B cell (primary cell): ENCODE results near the gene TRMT2B. TPM values are rescaled to one million over a fixed set of nuclear protein-coding genes. Genes with fewer than 3 reads are reported as not detected.

Source experiments
- ATAC-seq: fragments of 200-7000 bp; cut with Tn5 transposase; one replicate; pipeline ENCODE4 v1.10.0; 2021; ENCODE audit warnings: low read depth, mild to moderate bottlenecking, moderate number of reproducible peaks, moderate library complexity
- CTCF ChIA-PET: fragments of 350-600 bp; sonication (Branson Sonifier 250); formaldehyde crosslinking; loops from one replicate; lab custom pipeline; 2021; ENCODE audit warnings: antibody characterized with exemption, inconsistent platforms; lab: Charles Lee
- POLR2A ChIA-PET: fragments of 350-600 bp; sonication (Branson Sonifier 250); formaldehyde crosslinking; loops from one replicate; lab custom pipeline; 2021; ENCODE audit warnings: antibody characterized with exemption; lab: Charles Lee
- DNase-seq: peaks from one replicate; pipeline ENCODE4 v3.0.0; 2013
- H2AFZ ChIP-seq: 2 replicates; pipeline ENCODE4 v1.6.1; 2012; ENCODE audit warnings: mild to moderate bottlenecking, low read depth, low read length; ENCODE audit not compliant: insufficient read depth, poor library complexity, severe bottlenecking
- H3K27ac ChIP-seq, 2 donors: 1 replicate in 1 of 2; 2 replicates in 1 of 2; pipeline ENCODE4 v1.5.1; 2012 to 2013; ENCODE audit warnings: low read length in 2 of 2, mild to moderate bottlenecking in 2 of 2, moderate library complexity in 1 of 2
- H3K27me3 ChIP-seq, 4 experiments: fragments of 200-600 bp in 1 of 4; sonication (generic) in 1 of 4; replicated peaks in 1 of 4; 1 replicate in 2 of 4; 2 replicates in 2 of 4; pipeline versions ENCODE4 v1.6.1 to v1.7.0; 2013 to 2016; ENCODE audit warnings: low read length in 3 of 4, mild to moderate bottlenecking in 2 of 4, mixed read lengths in 1 of 4, moderate library complexity in 1 of 4; ENCODE audit not compliant: insufficient read depth in 4 of 4, control insufficient read depth in 3 of 4; ENCODE audit errors: control extremely low read depth in 1 of 4
- H3K36me3 ChIP-seq, 2 experiments: replicated peaks in 1 of 2; 1 replicate in 1 of 2; 2 replicates in 1 of 2; pipeline versions ENCODE4 v1.6.1 to v1.7.1; 2013; ENCODE audit warnings: low read length in 1 of 2; ENCODE audit not compliant: insufficient read depth in 2 of 2, control insufficient read depth in 1 of 2; ENCODE audit errors: control extremely low read depth in 1 of 2, extremely low read depth in 1 of 2
- H3K4me1 ChIP-seq, 2 donors: fragments of 200-600 bp in 1 of 2; sonication (generic) in 1 of 2; 1 replicate in 1 of 2; 2 replicates in 1 of 2; pipeline versions ENCODE4 v1.5.1 to v1.6.1; 2013 to 2017; ENCODE audit warnings: low read length in 2 of 2; ENCODE audit not compliant: control insufficient read depth in 2 of 2, insufficient read depth in 2 of 2
- H3K4me2 ChIP-seq: replicated peaks from 2 replicates; pipeline ENCODE3; 2012; ENCODE audit warnings: mild to moderate bottlenecking, low read depth, low read length; ENCODE audit not compliant: poor library complexity, severe bottlenecking
- H3K4me3 ChIP-seq, 5 experiments: fragments of 200-600 bp in 1 of 5; sonication (generic) in 1 of 5; 1 replicate in 3 of 5; 2 replicates in 2 of 5; pipeline versions ENCODE4 v1.5.1 to v1.7.0; 2011 to 2016; ENCODE audit warnings: low read length in 4 of 5, mild to moderate bottlenecking in 4 of 5, low read depth in 2 of 5, control low read depth in 1 of 5, moderate library complexity in 1 of 5; ENCODE audit not compliant: insufficient read depth in 1 of 5; ENCODE audit errors: control extremely low read depth in 1 of 5, extremely low read depth in 1 of 5
- H3K79me2 ChIP-seq: fragments of 200-600 bp; sonication (generic); one replicate; pipeline ENCODE4 v1.6.0; 2016; ENCODE audit warnings: low read length; ENCODE audit not compliant: control insufficient read depth, insufficient read depth
- H3K9ac ChIP-seq: fragments of 200-600 bp; sonication (generic); 2 replicates; pipeline ENCODE4 v1.6.1; 2017; ENCODE audit warnings: mild to moderate bottlenecking, low read length, moderate library complexity
- H3K9me3 ChIP-seq, 3 donors: one replicate each; pipeline versions ENCODE4 v1.6.1 to v1.7.1; 2013; ENCODE audit warnings: low read length in 2 of 3; ENCODE audit not compliant: control insufficient read depth in 2 of 3, insufficient read depth in 1 of 3; ENCODE audit errors: control extremely low read depth in 1 of 3
- H4K20me1 ChIP-seq: 2 replicates; pipeline ENCODE4 v1.6.0; 2012; ENCODE audit warnings: mild to moderate bottlenecking, low read length; ENCODE audit not compliant: insufficient read depth, control insufficient read depth, poor library complexity, severe bottlenecking
- H3K27ac Mint-ChIP-seq: one replicate; pipeline ENCODE4 v1.8.0; 2021; ENCODE audit warnings: mixed read lengths
- H3K27me3 Mint-ChIP-seq: one replicate; pipeline ENCODE4 v1.8.0; 2021; ENCODE audit warnings: mixed read lengths
- H3K4me1 Mint-ChIP-seq: one replicate; pipeline ENCODE4 v1.8.0; 2021; ENCODE audit warnings: mixed read lengths
- H3K4me3 Mint-ChIP-seq: one replicate; pipeline ENCODE4 v1.8.0; 2021; ENCODE audit warnings: mixed read lengths
- H3K9me3 Mint-ChIP-seq: one replicate; pipeline ENCODE4 v1.8.0; 2022; ENCODE audit warnings: mixed read lengths; ENCODE audit not compliant: insufficient read depth
- EZH2 ChIP-seq: IDR thresholded peaks from 2 replicates; pipeline ENCODE4 v1.6.1; 2012; ENCODE audit warnings: borderline replicate concordance, low read depth, mild to moderate bottlenecking, moderate library complexity, low read length; ENCODE audit not compliant: insufficient read depth, poor library complexity, severe bottlenecking
- WGBS: methylation state at CpG from one replicate; pipeline ENCODE4 v1.1.5; 2013; ENCODE audit warnings: missing lambda C conversion rate; ENCODE audit not compliant: insufficient coverage; 5-methylcytosine and 5-hydroxymethylcytosine counted together
- intact Hi-C: fragments of 100-400 bp; cut with micrococcal nuclease; formaldehyde crosslinking; loops from one replicate; pipeline ENCODE4 v1.10.0; 2022
- polyA plus RNA-seq: library from polyadenylated mRNA; depleted of rRNA; stranded (reverse); fragments of >200 nt; gene quantifications from 2 replicates; pipeline ENCODE4 v1.2.3, GENCODE V29; 2012
- total RNA-seq, 2 donors: library from RNA; stranded (reverse); fragments of 120-200 nt in 1 of 2; gene quantifications; 1 replicate in 1 of 2; 2 replicates in 1 of 2; pipeline versions ENCODE4 v1.2.3 to v1.2.4, GENCODE V29; 2013 to 2022
- TF ChIP-seq, protein P1 (sequence below): fragments of 200-600 bp; IDR thresholded peaks from one replicate; pipeline ENCODE4 v1.8.0; 2022; ENCODE audit warnings: antibody characterized with exemption, mild to moderate bottlenecking

The TRMT2B gene
- total and polyA plus RNA-seq, 2 donors (not counting 1 experiment from before 2014, with no cell fraction given) = 30.9 to 51.2 TPM

DNA sequence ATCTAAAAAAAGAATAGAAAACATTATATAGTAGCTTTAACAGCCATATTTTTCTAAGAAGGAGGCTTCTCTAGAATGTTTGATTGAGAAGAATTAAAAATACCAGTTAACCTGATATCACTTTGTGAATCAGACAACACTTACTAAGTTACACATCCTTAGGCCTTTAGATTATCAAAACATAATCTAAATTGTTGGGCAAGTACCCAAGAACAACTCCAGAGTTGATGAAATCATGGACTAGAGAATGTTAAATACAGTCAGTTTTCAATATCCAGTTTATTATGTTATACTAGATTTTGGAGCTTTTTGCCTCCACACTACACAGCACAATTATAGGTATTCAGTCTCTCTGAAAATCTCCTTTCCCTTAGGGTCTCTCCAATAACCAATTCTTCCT lies 42.8 kb downstream of the TRMT2B start:
- H3K4me3 ChIP-seq = no peak overlapping the region
- H3K36me3 ChIP-seq = peaks cover 0 to 20% of the 10 kb centered on the region in 2 experiments
- intact Hi-C loops = no loop called here
- no peak overlapping the region for H3K27ac ChIP-seq
- no peak overlapping the region for H3K4me2 ChIP-seq
- no peak overlapping the region for H3K9ac ChIP-seq
- POLR2A ChIA-PET = no interaction called here
- DNase-seq = no peak
- H3K4me1 Mint-ChIP-seq = no peaks in the 10 kb centered on the region
- TF ChIP-seq, protein P1, sequence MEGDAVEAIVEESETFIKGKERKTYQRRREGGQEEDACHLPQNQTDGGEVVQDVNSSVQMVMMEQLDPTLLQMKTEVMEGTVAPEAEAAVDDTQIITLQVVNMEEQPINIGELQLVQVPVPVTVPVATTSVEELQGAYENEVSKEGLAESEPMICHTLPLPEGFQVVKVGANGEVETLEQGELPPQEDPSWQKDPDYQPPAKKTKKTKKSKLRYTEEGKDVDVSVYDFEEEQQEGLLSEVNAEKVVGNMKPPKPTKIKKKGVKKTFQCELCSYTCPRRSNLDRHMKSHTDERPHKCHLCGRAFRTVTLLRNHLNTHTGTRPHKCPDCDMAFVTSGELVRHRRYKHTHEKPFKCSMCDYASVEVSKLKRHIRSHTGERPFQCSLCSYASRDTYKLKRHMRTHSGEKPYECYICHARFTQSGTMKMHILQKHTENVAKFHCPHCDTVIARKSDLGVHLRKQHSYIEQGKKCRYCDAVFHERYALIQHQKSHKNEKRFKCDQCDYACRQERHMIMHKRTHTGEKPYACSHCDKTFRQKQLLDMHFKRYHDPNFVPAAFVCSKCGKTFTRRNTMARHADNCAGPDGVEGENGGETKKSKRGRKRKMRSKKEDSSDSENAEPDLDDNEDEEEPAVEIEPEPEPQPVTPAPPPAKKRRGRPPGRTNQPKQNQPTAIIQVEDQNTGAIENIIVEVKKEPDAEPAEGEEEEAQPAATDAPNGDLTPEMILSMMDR = no peak
- no peak for TF ChIP-seq EZH2
- H3K9me3 Mint-ChIP-seq = no peaks in the 10 kb centered on the region
- no peaks in the 10 kb centered on the region for H3K27me3 Mint-ChIP-seq
- H3K4me1 ChIP-seq = no peaks in the 10 kb centered on the region
- H3K79me2 ChIP-seq = no peaks in the 10 kb centered on the region
- no peak overlapping the region for H3K4me3 Mint-ChIP-seq
- no peak overlapping the region for H2AFZ ChIP-seq
- no peaks in the 10 kb centered on the region for H3K27me3 ChIP-seq
- no peak overlapping the region for H3K27ac Mint-ChIP-seq
- H3K9me3 ChIP-seq = no peaks in the 10 kb centered on the region
- CTCF ChIA-PET = interaction anchor here (0.7 kb wide), 1 partner anchor 19 kb away, joined by 3 read pairs; no protein-coding TSS in a partner anchor
- H4K20me1 ChIP-seq = no peaks in the 10 kb centered on the region
- ATAC-seq = no peak

DNA sequence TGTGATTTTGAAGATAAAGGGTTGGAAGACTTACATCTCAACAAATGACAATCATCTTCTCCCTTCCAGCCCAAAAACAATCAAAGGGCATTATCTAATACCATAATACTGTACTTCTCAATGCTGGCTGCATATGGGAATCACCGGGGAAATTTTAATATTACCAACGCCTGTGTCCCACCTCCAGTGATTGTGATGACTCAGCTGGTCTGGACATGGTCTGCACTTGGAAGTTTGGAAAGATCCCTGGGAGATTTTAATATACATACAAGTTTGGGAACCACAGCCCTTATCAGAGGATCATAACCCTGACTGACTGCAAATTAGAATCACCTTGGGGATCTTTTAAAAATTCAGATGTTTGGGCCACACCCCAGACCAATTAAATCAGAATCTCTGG lies 52.5 kb downstream of the TRMT2B start:
- no peak overlapping the region for H2AFZ ChIP-seq
- no peaks in the 10 kb centered on the region for H3K27me3 ChIP-seq
- H3K9ac ChIP-seq = no peak overlapping the region
- H3K79me2 ChIP-seq = no peaks in the 10 kb centered on the region
- H4K20me1 ChIP-seq = no peaks in the 10 kb centered on the region
- DNase-seq = no peak
- H3K4me1 ChIP-seq = no peaks in the 10 kb centered on the region
- ChIA-PET POLR2A (no interaction called here), CTCF (interaction anchor here (0.6 kb wide), 1 partner anchor 161 kb away, joined by 3 read pairs; no protein-coding TSS in a partner anchor)
- H3K4me3 Mint-ChIP-seq = no peak overlapping the region
- H3K9me3 ChIP-seq = no peaks in the 10 kb centered on the region
- no peaks in the 10 kb centered on the region for H3K4me1 Mint-ChIP-seq
- H3K9me3 Mint-ChIP-seq = no peaks in the 10 kb centered on the region
- H3K4me3 ChIP-seq = no peak overlapping the region
- no peak overlapping the region for H3K27ac ChIP-seq
- H3K36me3 ChIP-seq = peaks cover 0 to 8% of the 10 kb centered on the region in 2 experiments
- WGBS = no CpG with 5 or more reads among the region's 2 CpGs
- no peak overlapping the region for H3K27ac Mint-ChIP-seq
- TF ChIP-seq EZH2 = no peak
- TF ChIP-seq, protein P1 = no peak
- no peak for ATAC-seq
- H3K4me2 ChIP-seq = no peak overlapping the region
- no peaks in the 10 kb centered on the region for H3K27me3 Mint-ChIP-seq
- intact Hi-C loops = no loop called here
